ENCODE results near the gene BNC2.
"Not testable (repeated sequence)": the region's sequence is repeated elsewhere in the genome, so short reads cannot be mapped to it uniquely, and the experiment has no call there.

The BNC2 gene

DNA sequence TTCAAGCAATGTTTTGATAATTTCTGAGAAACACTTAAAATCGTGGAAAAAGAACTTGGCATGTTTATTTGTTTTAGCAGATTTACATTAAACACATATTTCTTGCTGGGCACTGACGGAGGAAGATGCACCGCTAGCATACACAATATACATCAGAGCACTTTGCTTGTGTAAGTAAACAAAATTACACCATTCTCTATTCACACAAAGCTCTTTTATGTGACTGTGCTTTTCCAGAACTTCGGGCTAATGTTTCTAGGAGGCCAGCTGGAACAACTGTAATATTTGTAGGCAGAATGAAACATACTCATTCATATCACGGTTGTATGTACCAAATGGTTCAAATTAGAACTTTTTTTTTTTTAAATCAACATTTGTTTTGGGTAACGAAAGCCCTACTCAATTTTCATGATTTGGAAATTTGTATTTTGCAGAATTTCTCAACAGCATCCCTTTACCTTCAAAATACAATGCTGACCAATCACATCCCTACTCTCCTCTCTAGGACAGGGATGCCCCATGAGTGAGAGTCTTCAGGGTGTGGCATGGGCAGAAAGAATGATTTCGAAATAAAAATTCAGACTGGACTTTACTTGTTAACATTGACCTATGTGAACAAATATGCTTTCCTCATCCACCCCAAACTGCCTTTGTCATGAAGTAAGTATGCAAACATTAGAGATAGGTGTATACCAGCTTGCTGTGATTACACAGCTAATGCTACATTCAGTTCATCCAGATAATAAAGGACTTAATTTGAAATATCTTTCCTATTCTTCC is 425.1 kb downstream of the BNC2 start:
- Histone ChIP-seq H3K27ac (ENCODE audit: low read depth, low read length, poor library complexity, severe bottlenecking) (no peak overlapping the region), H2AFZ (ENCODE audit: low read length) (no peak overlapping the region), H3K4me1 (ENCODE audit: insufficient read depth, low read length, severe bottlenecking) (no peaks in the 10 kb centered on the region), H3F3A (ENCODE audit: insufficient read depth, low read length) (no peaks in the 10 kb centered on the region), H3K4me3 (ENCODE audit: low read depth, low read length, poor library complexity, severe bottlenecking) (no peak overlapping the region), H4K20me1 (ENCODE audit: insufficient read depth, low read length) (no peaks in the 10 kb centered on the region), H3K36me3 (ENCODE audit: insufficient read depth, low read length) (no peaks in the 10 kb centered on the region), H3K9ac (ENCODE audit: low read length) (no peak overlapping the region), H3K27me3 (ENCODE audit: insufficient read depth, low read length) (no peaks in the 10 kb centered on the region), H3K9me2 (ENCODE audit: low read depth, low read length) (no peaks in the 10 kb centered on the region), H3K4me2 (ENCODE audit: low read length) (no peak overlapping the region), H3K9me3 (ENCODE audit: low read length) (no peaks in the 10 kb centered on the region), H3K79me2 (ENCODE audit: insufficient read depth, low read length) (no peaks in the 10 kb centered on the region)
- TF ChIP-seq EZH2 (IDR thresholded peaks at IDR 0.05; ENCODE audit: borderline replicate concordance, low read length) (no peak), CTCF (IDR thresholded peaks at IDR 0.05; ENCODE audit: low read length) (no peak)

- Histone ChIP-seq H3K9ac (ENCODE audit: low read length) (no peak overlapping the region), H3F3A (ENCODE audit: insufficient read depth, low read length) (no peaks in the 10 kb centered on the region), H3K4me3 (ENCODE audit: low read depth, low read length, poor library complexity, severe bottlenecking) (no peak overlapping the region), H3K79me2 (ENCODE audit: insufficient read depth, low read length) (no peaks in the 10 kb centered on the region), H3K9me3 (ENCODE audit: low read length) (no peaks in the 10 kb centered on the region), H2AFZ (ENCODE audit: low read length) (no peak overlapping the region), H3K27me3 (ENCODE audit: insufficient read depth, low read length) (no peaks in the 10 kb centered on the region), H3K9me2 (ENCODE audit: low read depth, low read length) (no peaks in the 10 kb centered on the region), H3K4me1 (ENCODE audit: insufficient read depth, low read length, severe bottlenecking) (no peaks in the 10 kb centered on the region), H3K36me3 (ENCODE audit: insufficient read depth, low read length) (no peaks in the 10 kb centered on the region), H4K20me1 (ENCODE audit: insufficient read depth, low read length) (no peaks in the 10 kb centered on the region), H3K27ac (ENCODE audit: low read depth, low read length, poor library complexity, severe bottlenecking) (no peak overlapping the region), H3K4me2 (ENCODE audit: low read length) (no peak overlapping the region)
- TF ChIP-seq CTCF (IDR thresholded peaks at IDR 0.05; ENCODE audit: low read length) (no peak), EZH2 (IDR thresholded peaks at IDR 0.05; ENCODE audit: borderline replicate concordance, low read length) (no peak)
Measured at GRCh38 chr9:16442622-16443021, 427.8 kb downstream of the BNC2 start.

DNA sequence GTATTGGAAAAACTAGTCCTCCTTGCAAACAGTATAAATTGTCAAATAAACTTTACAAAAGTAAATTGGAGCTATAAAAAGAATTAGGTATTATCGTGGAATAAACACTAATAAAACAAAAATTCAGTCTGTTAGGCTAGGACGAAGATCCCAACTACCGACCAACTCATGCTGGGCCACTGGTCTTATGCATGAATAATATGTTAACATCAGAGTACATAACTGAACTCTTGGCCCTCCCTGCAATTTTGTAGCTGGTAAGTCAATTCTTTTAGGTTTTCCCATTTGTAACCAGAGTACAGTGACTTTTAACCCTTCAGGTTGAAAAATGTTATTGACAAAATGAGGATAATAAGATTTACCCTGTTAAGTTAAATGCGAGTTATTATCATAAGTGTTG is 428.7 kb downstream of the BNC2 start:
- H3K4me1 ChIP-seq (ENCODE audit: insufficient read depth, low read length, severe bottlenecking): no peaks in the 10 kb centered on the region
- H3K36me3 ChIP-seq (ENCODE audit: insufficient read depth, low read length): no peaks in the 10 kb centered on the region
- H3K79me2 ChIP-seq (ENCODE audit: insufficient read depth, low read length): no peaks in the 10 kb centered on the region
- no peaks in the 10 kb centered on the region for H4K20me1 ChIP-seq (ENCODE audit: insufficient read depth, low read length)
- TF ChIP-seq EZH2 (IDR thresholded peaks at IDR 0.05; ENCODE audit: borderline replicate concordance, low read length): no peak
- TF ChIP-seq CTCF (IDR thresholded peaks at IDR 0.05; ENCODE audit: low read length): no peak
- H3K4me2 ChIP-seq (ENCODE audit: low read length): no peak overlapping the region
- no peak overlapping the region for H3K4me3 ChIP-seq (ENCODE audit: low read depth, low read length, poor library complexity, severe bottlenecking)
- H3K9me2 ChIP-seq (ENCODE audit: low read depth, low read length): no peaks in the 10 kb centered on the region
- H3K27me3 ChIP-seq (ENCODE audit: insufficient read depth, low read length): no peaks in the 10 kb centered on the region
- no peak overlapping the region for H2AFZ ChIP-seq (ENCODE audit: low read length)
- H3F3A ChIP-seq (ENCODE audit: insufficient read depth, low read length): no peaks in the 10 kb centered on the region
- H3K9me3 ChIP-seq (ENCODE audit: low read length): no peaks in the 10 kb centered on the region
- no peak overlapping the region for H3K27ac ChIP-seq (ENCODE audit: low read depth, low read length, poor library complexity, severe bottlenecking)
- H3K9ac ChIP-seq (ENCODE audit: low read length): no peak overlapping the region

GRCh38 chr9:16438831-16439230 is 431.6 kb downstream of the BNC2 start:
- not testable (repeated sequence) for H3K27ac ChIP-seq (ENCODE audit: low read depth, low read length, poor library complexity, severe bottlenecking); H3K4me3 ChIP-seq (ENCODE audit: low read depth, low read length, poor library complexity, severe bottlenecking); H2AFZ ChIP-seq (ENCODE audit: low read length); H3K36me3 ChIP-seq (ENCODE audit: insufficient read depth, low read length); H3K9me2 ChIP-seq (ENCODE audit: low read depth, low read length); H3K79me2 ChIP-seq (ENCODE audit: insufficient read depth, low read length); H3K4me1 ChIP-seq (ENCODE audit: insufficient read depth, low read length, severe bottlenecking); H3K4me2 ChIP-seq (ENCODE audit: low read length); H4K20me1 ChIP-seq (ENCODE audit: insufficient read depth, low read length); H3K27me3 ChIP-seq (ENCODE audit: insufficient read depth, low read length); H3K9me3 ChIP-seq (ENCODE audit: low read length); H3K9ac ChIP-seq (ENCODE audit: low read length); H3F3A ChIP-seq (ENCODE audit: insufficient read depth, low read length)
